D721Med (cell line): Measurements from ENCODE around the gene NSUN2.

Experiments
- DNase-seq: peaks from one replicate; pipeline ENCODE4 v3.0.0; 2011; ENCODE audit warnings: low spot score; ENCODE audit not compliant: insufficient read length
- FAIRE-seq: peaks from 2 replicates; lab custom pipeline; 2011; peaks lifted over from hg19 to GRCh38; lab: Jason Lieb, UNC
- TF ChIP-seq, protein P1 (sequence below): IDR thresholded peaks from 2 replicates; pipeline ENCODE4 v1.5.1; 2012; ENCODE audit warnings: mild to moderate bottlenecking, control low read depth; ENCODE audit not compliant: insufficient read depth; ENCODE audit errors: missing control alignments

NSUN2 gene

DNA sequence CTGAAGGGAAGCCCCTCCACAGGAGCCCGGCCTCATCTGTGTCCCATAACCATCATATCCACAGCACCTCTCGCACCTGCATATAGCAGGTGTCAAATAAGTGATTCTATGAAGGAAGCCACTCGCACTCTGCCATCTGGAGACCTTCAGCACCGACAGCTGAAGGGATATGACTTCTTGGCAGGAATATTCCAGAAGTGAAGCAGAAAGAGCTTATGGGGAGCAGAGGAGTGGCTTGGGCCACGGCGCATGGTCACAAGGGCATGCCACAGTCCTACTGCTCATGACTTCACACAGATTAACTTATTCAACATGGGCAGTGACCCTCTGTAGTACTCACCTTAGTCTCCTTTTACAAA, 80.9 kb downstream of the NSUN2 start:
- DNase-seq: no peak
- TF ChIP-seq, protein P1, sequence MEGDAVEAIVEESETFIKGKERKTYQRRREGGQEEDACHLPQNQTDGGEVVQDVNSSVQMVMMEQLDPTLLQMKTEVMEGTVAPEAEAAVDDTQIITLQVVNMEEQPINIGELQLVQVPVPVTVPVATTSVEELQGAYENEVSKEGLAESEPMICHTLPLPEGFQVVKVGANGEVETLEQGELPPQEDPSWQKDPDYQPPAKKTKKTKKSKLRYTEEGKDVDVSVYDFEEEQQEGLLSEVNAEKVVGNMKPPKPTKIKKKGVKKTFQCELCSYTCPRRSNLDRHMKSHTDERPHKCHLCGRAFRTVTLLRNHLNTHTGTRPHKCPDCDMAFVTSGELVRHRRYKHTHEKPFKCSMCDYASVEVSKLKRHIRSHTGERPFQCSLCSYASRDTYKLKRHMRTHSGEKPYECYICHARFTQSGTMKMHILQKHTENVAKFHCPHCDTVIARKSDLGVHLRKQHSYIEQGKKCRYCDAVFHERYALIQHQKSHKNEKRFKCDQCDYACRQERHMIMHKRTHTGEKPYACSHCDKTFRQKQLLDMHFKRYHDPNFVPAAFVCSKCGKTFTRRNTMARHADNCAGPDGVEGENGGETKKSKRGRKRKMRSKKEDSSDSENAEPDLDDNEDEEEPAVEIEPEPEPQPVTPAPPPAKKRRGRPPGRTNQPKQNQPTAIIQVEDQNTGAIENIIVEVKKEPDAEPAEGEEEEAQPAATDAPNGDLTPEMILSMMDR: no peak
- no peak for FAIRE-seq

DNA sequence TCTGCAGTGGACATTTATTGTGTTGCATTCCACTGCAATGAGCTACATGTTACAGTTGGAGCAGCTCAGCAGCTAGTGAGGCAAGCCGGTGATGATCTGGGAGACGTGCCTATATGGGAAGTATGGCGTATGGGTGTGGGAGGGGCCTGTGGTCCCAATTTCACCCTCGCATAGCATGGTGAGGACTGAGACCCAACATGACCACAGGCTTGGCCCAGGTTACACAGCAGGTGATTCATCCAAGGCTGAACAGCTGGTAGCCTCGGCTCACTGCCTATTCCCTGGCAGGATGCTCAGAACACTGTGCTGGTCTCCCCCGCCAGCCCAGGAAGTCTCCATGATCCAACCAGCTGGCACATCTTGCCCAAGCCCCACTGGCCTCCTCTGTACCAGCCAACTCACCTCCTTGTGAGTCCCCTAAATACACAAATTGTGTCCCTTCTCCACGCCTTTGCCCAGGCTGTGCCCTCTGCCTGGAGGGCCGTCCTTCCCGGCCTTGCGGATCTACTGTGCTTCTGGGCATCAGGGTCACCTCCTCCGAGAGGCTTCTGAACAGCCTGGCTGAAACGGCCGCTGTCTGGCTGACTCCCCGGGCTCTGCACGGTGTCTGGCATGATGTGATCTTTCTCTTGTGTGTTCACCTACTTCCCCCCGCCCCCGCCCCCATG, 81.4 kb downstream of the NSUN2 start:
- FAIRE-seq (no peak), DNase-seq (no peak)
- TF ChIP-seq, protein P1: no peak

DNA sequence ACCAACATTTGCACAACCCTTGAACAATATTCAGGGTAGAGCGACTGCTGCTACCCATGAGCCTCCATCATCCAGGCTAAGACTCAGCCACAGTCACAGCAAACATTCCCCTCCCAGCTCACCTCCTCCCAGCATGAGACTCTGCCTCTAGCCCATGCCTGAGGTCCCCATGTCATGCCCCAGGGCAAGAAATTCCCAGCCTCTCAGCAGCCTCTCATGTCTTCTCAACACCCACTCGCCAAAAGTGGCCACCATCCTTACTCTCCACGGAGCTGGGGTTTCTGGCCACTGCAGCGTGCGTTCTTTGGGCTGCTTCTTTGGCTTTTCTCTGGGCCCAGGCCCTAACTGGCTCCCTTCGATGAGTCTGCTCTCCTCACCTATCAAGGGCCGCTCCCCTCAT, 82.2 kb downstream of the NSUN2 start:
- no peak for DNase-seq
- TF ChIP-seq, protein P1: no peak
- FAIRE-seq: no peak
